GM08714 (cell line): Measurements from ENCODE around the gene CIDEB.

ENCODE experiments used
- H3K4me3 ChIP-seq: fragments of 200-500 bp; sonication (Bioruptor generic); 2 replicates; pipeline ENCODE4 v1.5.1; 2014; ENCODE audit warnings: mild to moderate bottlenecking, low read length, inconsistent platforms
- ZNF274 ChIP-seq: IDR thresholded peaks from 2 replicates; pipeline ENCODE4 v1.6.1; 2012; ENCODE audit warnings: mild to moderate bottlenecking, low read depth, low read length

The CIDEB gene

GRCh38 chr14:24311837-24312615, 4.2 kb upstream of the CIDEB start:
- TF ChIP-seq ZNF274 = no peak
- H3K4me3 ChIP-seq = peak overlapping the region; percentile 51; the same call in 1 of the 2 replicates

- TF ChIP-seq ZNF274 = no peak
- H3K4me3 ChIP-seq = peak within 1 kb of the TSS; percentile 51; the same call in 1 of the 2 replicates
Observed at GRCh38 chr14:24310646-24311604, 3.1 kb upstream of the CIDEB start, which contains the start of gene LTB4R. Gene LTB4R, plus strand, starts transcription at chr14:24311502. Its CDS starts 4,150 bp downstream, at chr14:24315652.

- peak overlapping the region; percentile 51; the same call in 1 of the 2 replicates for H3K4me3 ChIP-seq
- TF ChIP-seq ZNF274 = no peak
Observed at GRCh38 chr14:24310265-24310645, 2.5 kb upstream of the CIDEB start.

- H3K4me3 ChIP-seq = peak within 1 kb of the TSS; percentile 51; the same call in 1 of the 2 replicates
- no peak for TF ChIP-seq ZNF274
Observed at GRCh38 chr14:24309538-24310264, 1.9 kb upstream of the CIDEB start, which contains the start of gene LTB4R2. Gene LTB4R2, plus strand, starts transcription at chr14:24310140. Its CDS starts 525 bp downstream, at chr14:24310665.

- H3K4me3 ChIP-seq = no peak overlapping the region
- TF ChIP-seq ZNF274 = no peak
Observed at GRCh38 chr14:24308342-24309124, 756 bp upstream of the CIDEB start.

GRCh38 chr14:24307156-24307574, 612 bp downstream of the CIDEB start:
- TF ChIP-seq ZNF274 = no peak
- no peak overlapping the region for H3K4me3 ChIP-seq

GRCh38 chr14:24304019-24304387, 3.8 kb downstream of the CIDEB start:
- no peak overlapping the region for H3K4me3 ChIP-seq
- TF ChIP-seq ZNF274 = no peak

- H3K4me3 ChIP-seq = peak overlapping the region; percentile 96
Observed at GRCh38 chr14:24300326-24300980, 7.3 kb downstream of the CIDEB start.

GRCh38 chr14:24299255-24300191, 8.3 kb downstream of the CIDEB start, which contains the start of the genes DHRS1 and NOP9:
Gene DHRS1, minus strand, starts transcription at chr14:24299780. Its CDS starts 674 bp downstream, at chr14:24299106.
Gene NOP9, plus strand, starts transcription at chr14:24299850. Its CDS starts 105 bp downstream, at chr14:24299955.
- TF ChIP-seq ZNF274 = no peak
- H3K4me3 ChIP-seq = peak within 1 kb of the TSS; percentile 96

More at GRCh38 chr14:24300326-24300980, 7.3 kb downstream of the CIDEB start:
- TF ChIP-seq ZNF274 = no peak

GRCh38 chr14:24298892-24299254, 8.9 kb downstream of the CIDEB start:
- TF ChIP-seq ZNF274 = no peak
- H3K4me3 ChIP-seq = peak overlapping the region; percentile 96

- no peak for TF ChIP-seq ZNF274
- H3K4me3 ChIP-seq = no peak overlapping the region
Observed at GRCh38 chr14:24297190-24297964, 10.4 kb downstream of the CIDEB start.
